Activated CD4-positive, alpha-beta T cell treated with anti-CD3 and anti-CD28 coated beads for 36 hours (primary cell): ENCODE results near the gene TULP1. TPM values are rescaled to one million over a fixed set of nuclear protein-coding genes. Genes with fewer than 3 reads are reported as not detected.

Experiments
- ATAC-seq: fragments of 200-7000 bp; cut with Tn5 transposase; one replicate; pipeline ENCODE4 v1.10.0; 2021; ENCODE audit warnings: mild to moderate bottlenecking, moderate library complexity
- CTCF ChIA-PET: fragments of 350-600 bp; sonication (Branson Sonifier 250); formaldehyde crosslinking; loops from one replicate; lab custom pipeline; 2021; ENCODE audit warnings: antibody characterized with exemption; lab: Charles Lee
- POLR2A ChIA-PET: fragments of 350-600 bp; sonication (Branson Sonifier 250); formaldehyde crosslinking; loops from one replicate; lab custom pipeline; 2021; ENCODE audit warnings: antibody characterized with exemption, inconsistent platforms; lab: Charles Lee
- DNase-seq: peaks from one replicate; pipeline ENCODE4 v3.0.0-alpha.2; 2020
- H3K27ac Mint-ChIP-seq: one replicate; pipeline ENCODE4 v1.8.0; 2021; ENCODE audit warnings: mixed read lengths
- H3K27me3 Mint-ChIP-seq: one replicate; pipeline ENCODE4 v1.8.0; 2021; ENCODE audit warnings: mixed read lengths
- H3K36me3 Mint-ChIP-seq: one replicate; pipeline ENCODE4 v1.8.0; 2021; ENCODE audit warnings: low read depth, mixed read lengths
- H3K4me1 Mint-ChIP-seq: one replicate; pipeline ENCODE4 v1.8.0; 2021; ENCODE audit warnings: mixed read lengths
- H3K4me3 Mint-ChIP-seq: one replicate; pipeline ENCODE4 v1.8.0; 2021; ENCODE audit warnings: mild to moderate bottlenecking, moderate library complexity, mixed read lengths
- H3K9me3 Mint-ChIP-seq: one replicate; pipeline ENCODE4 v1.8.0; 2021; ENCODE audit warnings: low read depth, mixed read lengths
- intact Hi-C, 2 experiments: fragments of 100-400 bp; cut with DNase I in 1 of 2; cut with micrococcal nuclease in 1 of 2; formaldehyde crosslinking; loops; one replicate each; pipeline versions ENCODE4 v1.14.2 to v1.15.1; 2022 to 2024; cut with DNase I, micrococcal nuclease
- total RNA-seq, 2 experiments: library from RNA; stranded (reverse); gene quantifications; one replicate each; pipeline ENCODE4 v1.2.3, GENCODE V29; 2021

TULP1 gene
- not detected for total RNA-seq

GRCh38 chr6:35512740-35513139 is at the start of gene TULP1:
Gene TULP1, minus strand, starts transcription at chr6:35512896. Its CDS starts 38 bp downstream, at chr6:35512858.
- H3K27me3 Mint-ChIP-seq: peaks cover 11% of the 10 kb centered on the region
- H3K36me3 Mint-ChIP-seq: no peaks in the 10 kb centered on the region
- H3K4me3 Mint-ChIP-seq: no peak within 1 kb of the TSS
- no peak within 1 kb of the TSS for H3K27ac Mint-ChIP-seq
- ChIA-PET POLR2A (no interaction called here), CTCF (no interaction called here)
- DNase-seq (no peak), ATAC-seq (no peak)
- H3K4me1 Mint-ChIP-seq: no peaks in the 10 kb centered on the region
- H3K9me3 Mint-ChIP-seq: no peaks in the 10 kb centered on the region
- intact Hi-C loops: no loop called here

DNA sequence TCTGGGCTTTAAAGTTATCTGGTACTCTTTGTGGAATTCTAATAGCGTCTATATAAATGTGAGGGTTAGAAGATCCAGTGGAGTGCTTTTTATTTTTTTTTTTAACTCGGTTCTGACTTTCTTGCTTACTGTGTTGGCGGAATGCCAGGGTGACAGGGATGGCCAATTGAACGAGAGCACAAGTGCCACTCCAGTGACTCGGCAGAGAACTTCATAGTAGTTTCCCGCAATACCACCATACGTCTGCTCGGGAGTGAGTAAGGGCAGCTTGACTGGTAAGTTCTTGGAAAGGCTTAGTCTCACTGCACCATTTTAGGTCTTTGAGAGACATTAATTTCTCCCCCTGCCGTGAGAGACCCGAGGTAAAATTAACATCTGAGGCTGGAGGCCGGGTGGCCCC is 49.4 kb upstream of the TULP1 start:
- ATAC-seq (no peak), DNase-seq (no peak)
- H3K4me3 Mint-ChIP-seq: no peak overlapping the region
- no peak overlapping the region for H3K27ac Mint-ChIP-seq
- intact Hi-C loops: no loop called here
- POLR2A ChIA-PET: no interaction called here
- H3K9me3 Mint-ChIP-seq: no peaks in the 10 kb centered on the region
- H3K4me1 Mint-ChIP-seq: peaks cover 3% of the 10 kb centered on the region
- no peaks in the 10 kb centered on the region for H3K27me3 Mint-ChIP-seq
- CTCF ChIA-PET: interaction anchor here (1.1 to 1.4 kb wide), 3 partner anchors 9 to 174 kb away, joined by 3 to 5 read pairs (median 4); partner anchors contain the start of gene ARMC12
- H3K36me3 Mint-ChIP-seq: no peaks in the 10 kb centered on the region

- H3K9me3 Mint-ChIP-seq: no peaks in the 10 kb centered on the region
- CTCF ChIA-PET: interaction anchor here (0.9 to 1.1 kb wide), 3 partner anchors 9 to 175 kb away, joined by 4 to 5 read pairs (median 5); partner anchors contain the start of gene ARMC12
- no peaks in the 10 kb centered on the region for H3K36me3 Mint-ChIP-seq
- no peak for ATAC-seq
- POLR2A ChIA-PET: no interaction called here
- no peaks in the 10 kb centered on the region for H3K27me3 Mint-ChIP-seq
- H3K27ac Mint-ChIP-seq: no peak overlapping the region
- no peaks in the 10 kb centered on the region for H3K4me1 Mint-ChIP-seq
- no peak for DNase-seq
- no peak overlapping the region for H3K4me3 Mint-ChIP-seq
- intact Hi-C loops: no loop called here
Observed at GRCh38 chr6:35561113-35561512, 48.4 kb upstream of the TULP1 start.

- ChIA-PET POLR2A (no interaction called here), CTCF (interaction anchor here (0.8 to 1.0 kb wide), 3 partner anchors 37 to 396 kb away, joined by 3 read pairs; no protein-coding TSS in a partner anchor)
- Mint-ChIP-seq H3K27ac (no peak overlapping the region), H3K9me3 (no peaks in the 10 kb centered on the region), H3K4me1 (no peaks in the 10 kb centered on the region), H3K27me3 (no peaks in the 10 kb centered on the region), H3K36me3 (no peaks in the 10 kb centered on the region), H3K4me3 (no peak overlapping the region)
- intact Hi-C loops: no loop called here
- DNase-seq: peak; percentile 18
- no peak for ATAC-seq
Observed at GRCh38 chr6:35558571-35558970, 45.9 kb upstream of the TULP1 start.

- intact Hi-C loops: no loop called here
- H3K27ac Mint-ChIP-seq: no peak overlapping the region
- H3K36me3 Mint-ChIP-seq: no peaks in the 10 kb centered on the region
- ATAC-seq (no peak), DNase-seq (no peak)
- no peaks in the 10 kb centered on the region for H3K27me3 Mint-ChIP-seq
- ChIA-PET CTCF (interaction anchor here (1.7 to 2.4 kb wide), 3 partner anchors 10 to 180 kb away, joined by 4 to 10 read pairs (median 7); partner anchors contain the start of gene ARMC12), POLR2A (no interaction called here)
- no peak overlapping the region for H3K4me3 Mint-ChIP-seq
- H3K4me1 Mint-ChIP-seq: no peaks in the 10 kb centered on the region
- H3K9me3 Mint-ChIP-seq: no peaks in the 10 kb centered on the region
Observed at GRCh38 chr6:35557239-35557638, 44.5 kb upstream of the TULP1 start.

GRCh38 chr6:35554811-35555210 is 42.1 kb upstream of the TULP1 start:
- no peak overlapping the region for H3K4me3 Mint-ChIP-seq
- no peaks in the 10 kb centered on the region for H3K27me3 Mint-ChIP-seq
- intact Hi-C loops: no loop called here
- POLR2A ChIA-PET: no interaction called here
- ATAC-seq (no peak), DNase-seq (no peak)
- CTCF ChIA-PET: interaction anchor here (1.4 to 2.2 kb wide), 2 partner anchors 9 to 182 kb away, joined by 3 to 6 read pairs; partner anchors contain the start of gene ARMC12
- no peak overlapping the region for H3K27ac Mint-ChIP-seq
- H3K36me3 Mint-ChIP-seq: peaks cover 2% of the 10 kb centered on the region
- H3K9me3 Mint-ChIP-seq: peaks cover 3% of the 10 kb centered on the region
- H3K4me1 Mint-ChIP-seq: no peaks in the 10 kb centered on the region

DNA sequence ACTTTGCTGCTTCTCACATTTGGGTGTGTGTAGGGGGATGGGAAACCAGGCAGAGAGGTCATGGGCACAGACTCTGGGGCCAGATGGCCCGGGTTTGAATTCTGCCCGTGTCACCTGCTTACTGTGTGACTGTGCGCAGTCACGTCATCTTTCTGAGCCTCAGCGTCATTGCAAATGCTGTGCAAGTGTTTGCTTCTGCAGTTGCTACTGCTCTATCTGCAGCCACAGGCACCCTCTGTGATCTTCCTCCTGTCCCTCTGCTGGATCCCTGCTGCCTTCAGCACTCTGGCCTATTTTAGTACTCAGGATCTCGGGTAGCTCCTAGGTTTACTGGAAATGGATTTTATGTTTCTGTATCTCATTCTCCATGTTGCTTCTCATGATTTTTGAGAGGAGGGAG is 40.6 kb upstream of the TULP1 start:
- H3K9me3 Mint-ChIP-seq: peaks cover 3% of the 10 kb centered on the region
- H3K27ac Mint-ChIP-seq: no peak overlapping the region
- ChIA-PET POLR2A (no interaction called here), CTCF (interaction anchor here (0.8 to 3.6 kb wide), 13 partner anchors 9 to 257 kb away, joined by 3 to 47 read pairs (median 5); partner anchors contain the start of genes ARMC12 and FANCE)
- H3K4me1 Mint-ChIP-seq: no peaks in the 10 kb centered on the region
- no peak for ATAC-seq
- no peak for DNase-seq
- H3K27me3 Mint-ChIP-seq: no peaks in the 10 kb centered on the region
- H3K4me3 Mint-ChIP-seq: no peak overlapping the region
- peaks cover 2% of the 10 kb centered on the region for H3K36me3 Mint-ChIP-seq
- intact Hi-C loops: loop anchor here in 1 of 2 experiments (2.0 kb wide), 1 partner anchor 211 kb away; the partner anchor contains the start of gene PPARD

DNA sequence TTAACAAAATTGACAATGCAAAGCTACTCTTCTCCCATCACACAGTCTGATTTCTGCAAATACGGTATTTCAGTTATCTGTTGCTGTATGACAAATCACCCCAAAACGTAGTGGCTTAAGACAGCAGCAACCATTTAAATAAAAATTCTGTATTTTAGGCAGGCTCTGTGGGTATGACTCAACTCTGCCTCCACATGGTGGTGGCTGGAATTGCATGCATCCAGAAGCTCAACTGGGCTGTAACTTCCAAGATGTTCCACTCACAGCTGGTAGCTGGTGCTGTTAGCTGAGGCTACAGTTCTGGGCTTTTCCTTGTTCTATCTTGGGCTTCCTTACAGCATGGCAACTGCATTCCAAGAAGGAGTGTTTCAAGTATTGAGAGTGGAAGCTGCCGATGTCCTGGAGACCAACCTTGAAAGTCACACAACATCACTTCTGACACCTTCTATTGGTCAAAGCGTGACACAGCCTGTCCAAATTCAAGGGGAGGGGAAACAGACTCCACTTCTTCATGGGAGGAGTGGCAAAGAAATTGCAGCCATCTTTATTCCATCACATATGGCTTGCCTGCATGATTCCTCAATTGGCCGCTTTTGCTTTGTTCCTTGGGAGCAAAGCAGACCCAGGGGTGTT is 39.7 kb upstream of the TULP1 start:
- Mint-ChIP-seq H3K36me3 (peaks cover 2% of the 10 kb centered on the region), H3K9me3 (peaks cover 3% of the 10 kb centered on the region), H3K27me3 (no peaks in the 10 kb centered on the region), H3K4me3 (no peak overlapping the region), H3K27ac (no peak overlapping the region), H3K4me1 (no peaks in the 10 kb centered on the region)
- intact Hi-C loops: loop anchor here (1.0 to 2.0 kb wide), 3 partner anchors 29 to 255 kb away; partner anchors contain the start of genes DEF6 (in 1 of the 2) and PPARD (in 1 of the 2)
- ChIA-PET POLR2A (interaction anchor here (0.7 kb wide), 1 partner anchor 81 kb away, joined by 3 read pairs; no protein-coding TSS in a partner anchor), CTCF (interaction anchor here (0.6 to 3.6 kb wide), 36 partner anchors 9 to 368 kb away, joined by 3 to 47 read pairs (median 4); partner anchors contain the start of genes ARMC12, FANCE, FKBP5 and SRPK1)
- peak; percentile 60 for ATAC-seq
- peak; percentile 80 for DNase-seq

GRCh38 chr6:35550437-35550836 is 37.7 kb upstream of the TULP1 start:
- CTCF ChIA-PET: interaction anchor here (1.3 to 3.5 kb wide), 3 partner anchors 8 to 186 kb away, joined by 5 to 38 read pairs (median 5); partner anchors contain the start of gene ARMC12

GRCh38 chr6:35547676-35548075 is 35.0 kb upstream of the TULP1 start:
- ChIA-PET POLR2A (interaction anchor here (0.7 kb wide), 1 partner anchor 123 kb away, joined by 3 read pairs; no protein-coding TSS in a partner anchor), CTCF (interaction anchor here (1.1 to 2.5 kb wide), 5 partner anchors 9 to 91 kb away, joined by 3 to 8 read pairs (median 4); no protein-coding TSS in a partner anchor)
- no peak for DNase-seq
- H3K27ac Mint-ChIP-seq: no peak overlapping the region
- peaks cover 2% of the 10 kb centered on the region for H3K36me3 Mint-ChIP-seq
- H3K4me1 Mint-ChIP-seq: peaks cover 6% of the 10 kb centered on the region
- intact Hi-C loops: no loop called here
- H3K27me3 Mint-ChIP-seq: no peaks in the 10 kb centered on the region
- ATAC-seq: no peak
- H3K4me3 Mint-ChIP-seq: no peak overlapping the region
- peaks cover 3% of the 10 kb centered on the region for H3K9me3 Mint-ChIP-seq

More at GRCh38 chr6:35550437-35550836, 37.7 kb upstream of the TULP1 start:
- intact Hi-C loops: no loop called here
- Mint-ChIP-seq H3K27me3 (no peaks in the 10 kb centered on the region), H3K4me3 (no peak overlapping the region), H3K9me3 (peaks cover 3% of the 10 kb centered on the region), H3K27ac (no peak overlapping the region), H3K4me1 (no peaks in the 10 kb centered on the region), H3K36me3 (peaks cover 2% of the 10 kb centered on the region)
- ATAC-seq (no peak), DNase-seq (no peak)
- POLR2A ChIA-PET: no interaction called here

DNA sequence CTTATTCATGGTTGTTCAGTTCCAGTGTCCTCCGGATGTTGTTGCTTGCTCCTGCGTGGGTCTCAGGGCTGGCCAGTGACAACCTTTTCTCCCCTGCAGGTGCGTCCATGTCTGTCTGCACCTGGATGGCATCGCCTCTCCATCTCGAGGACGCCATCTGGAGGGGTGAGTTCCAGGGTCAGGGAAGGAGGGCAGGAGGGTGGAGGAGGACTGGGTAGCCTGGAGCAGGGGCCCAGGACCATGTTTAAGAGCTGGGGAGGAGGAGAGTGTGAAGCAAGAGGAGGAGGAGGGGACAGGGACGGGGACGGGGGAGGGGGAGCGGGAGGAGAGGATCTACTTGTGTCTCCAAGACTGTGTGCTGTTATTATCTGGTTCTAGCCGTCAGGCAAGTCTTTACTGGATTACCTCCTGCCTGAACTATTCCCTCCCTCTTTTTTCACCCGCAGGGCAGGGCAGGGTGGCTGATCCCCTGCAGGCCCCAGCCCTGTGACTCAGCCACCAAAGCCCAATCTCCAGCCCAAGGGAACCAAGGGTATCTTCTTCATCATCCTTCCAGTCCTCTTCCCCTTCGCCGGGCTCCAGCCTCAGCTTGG is 32.2 kb upstream of the TULP1 start:
- ChIA-PET POLR2A (interaction anchor here (0.6 kb wide), 1 partner anchor 66 kb away, joined by 3 read pairs; no protein-coding TSS in a partner anchor), CTCF (no interaction called here)

More for the DNA sequence above, 32.2 kb upstream of the TULP1 start:
- H3K4me1 Mint-ChIP-seq: peaks cover 6% of the 10 kb centered on the region
- no peaks in the 10 kb centered on the region for H3K27me3 Mint-ChIP-seq
- H3K9me3 Mint-ChIP-seq: peaks cover 2% of the 10 kb centered on the region
- H3K4me3 Mint-ChIP-seq: no peak overlapping the region
- no peak overlapping the region for H3K27ac Mint-ChIP-seq
- H3K36me3 Mint-ChIP-seq: no peaks in the 10 kb centered on the region
- DNase-seq (no peak), ATAC-seq (no peak)
- intact Hi-C loops: no loop called here
